ENCODE results near the gene IGSF21.

IGSF21 gene

DNA sequence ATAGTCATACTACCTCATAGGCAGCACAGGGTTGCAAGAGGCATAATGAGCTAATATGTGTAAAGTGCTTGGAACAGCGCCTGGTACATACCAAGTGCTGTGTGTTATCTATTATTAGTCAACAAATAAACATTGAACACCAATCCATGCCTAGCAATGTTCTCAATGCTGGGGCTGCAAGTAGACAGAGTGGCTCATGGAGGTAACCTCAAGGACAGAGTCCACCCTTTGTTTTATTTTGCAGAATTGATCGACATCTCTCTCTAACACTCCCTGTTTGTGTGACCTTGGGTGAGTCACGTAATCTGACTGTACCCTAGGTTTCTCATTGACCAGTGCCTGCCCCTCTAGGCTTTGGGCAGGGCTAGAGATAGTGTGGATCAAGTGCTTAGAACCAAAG, 209.2 kb downstream of the IGSF21 start:
- H3K4me1 ChIP-seq (ENCODE audit: control insufficient read depth, insufficient read depth, low read length) = peaks cover 4% of the 10 kb centered on the region; the same call in 1 of the 2 replicates
- H3K27ac ChIP-seq (ENCODE audit: low read depth, low read length) = no peak overlapping the region
- H3K9ac ChIP-seq (ENCODE audit: low read length) = no peak overlapping the region
- no peaks in the 10 kb centered on the region for H3K9me3 ChIP-seq (ENCODE audit: control insufficient read depth, insufficient read depth, low read depth, low read length)
- H3K27me3 ChIP-seq (ENCODE audit: control insufficient read depth, insufficient read depth, low read length) = peaks cover 1% of the 10 kb centered on the region; the same call in 1 of the 2 replicates
- H3K36me3 ChIP-seq (ENCODE audit: control insufficient read depth, insufficient read depth, low read length) = no peaks in the 10 kb centered on the region
- no peak overlapping the region for H3K4me3 ChIP-seq (ENCODE audit: low read depth, low read length)

GRCh38 chr1:18319099-18319498, 211.5 kb downstream of the IGSF21 start:
- Histone ChIP-seq H3K4me1 (ENCODE audit: control insufficient read depth, insufficient read depth, low read length) (peaks cover 4% of the 10 kb centered on the region; the same call in 1 of the 2 replicates), H3K4me3 (ENCODE audit: low read depth, low read length) (no peak overlapping the region), H3K9ac (ENCODE audit: low read length) (no peak overlapping the region), H3K36me3 (ENCODE audit: control insufficient read depth, insufficient read depth, low read length) (no peaks in the 10 kb centered on the region), H3K9me3 (ENCODE audit: control insufficient read depth, insufficient read depth, low read depth, low read length) (no peaks in the 10 kb centered on the region), H3K27me3 (ENCODE audit: control insufficient read depth, insufficient read depth, low read length) (peaks cover 7% of the 10 kb centered on the region), H3K27ac (ENCODE audit: low read depth, low read length) (no peak overlapping the region)

GRCh38 chr1:18320051-18320450, 212.5 kb downstream of the IGSF21 start:
- Histone ChIP-seq H3K9ac (ENCODE audit: low read length) (no peak overlapping the region), H3K36me3 (ENCODE audit: control insufficient read depth, insufficient read depth, low read length) (no peaks in the 10 kb centered on the region), H3K9me3 (ENCODE audit: control insufficient read depth, insufficient read depth, low read depth, low read length) (no peaks in the 10 kb centered on the region), H3K4me3 (ENCODE audit: low read depth, low read length) (no peak overlapping the region), H3K27ac (ENCODE audit: low read depth, low read length) (no peak overlapping the region), H3K4me1 (ENCODE audit: control insufficient read depth, insufficient read depth, low read length) (peaks cover 7% of the 10 kb centered on the region), H3K27me3 (ENCODE audit: control insufficient read depth, insufficient read depth, low read length) (peaks cover 7% of the 10 kb centered on the region)

DNA sequence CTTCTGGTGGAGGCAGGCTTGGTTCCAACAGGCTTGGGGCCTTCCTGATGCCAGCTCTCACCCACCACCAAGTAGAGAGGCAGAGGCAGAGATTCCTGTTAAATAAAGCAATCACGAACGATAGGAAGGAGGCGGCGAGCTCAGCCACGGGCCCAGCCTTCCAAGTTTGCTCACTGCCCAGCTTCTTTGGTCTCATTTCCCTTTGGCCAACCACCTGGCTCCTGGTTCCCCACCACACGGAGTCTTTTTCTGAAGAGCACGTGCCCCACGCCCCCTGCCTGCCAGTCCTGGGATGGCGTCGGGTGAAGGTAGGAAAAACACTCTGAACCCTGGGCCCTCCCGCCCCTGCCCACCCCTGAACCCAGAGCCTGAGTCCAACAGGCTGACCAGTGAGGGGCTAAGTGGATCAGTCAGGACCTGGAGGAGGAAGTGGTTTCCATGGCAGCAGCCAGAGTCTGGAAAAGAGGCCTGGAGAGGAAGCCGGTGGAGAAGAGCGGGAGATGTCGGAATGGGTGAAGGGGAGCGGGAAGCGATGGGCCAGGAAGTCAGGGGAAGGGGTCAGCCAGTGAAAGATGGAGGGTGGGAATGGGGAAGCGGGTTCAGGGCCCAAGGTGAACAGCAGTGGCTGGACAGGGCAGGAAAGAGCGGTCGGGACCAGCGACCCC, 214.9 kb downstream of the IGSF21 start:
- no peaks in the 10 kb centered on the region for H3K36me3 ChIP-seq (ENCODE audit: control insufficient read depth, insufficient read depth, low read length)
- H3K27me3 ChIP-seq (ENCODE audit: control insufficient read depth, insufficient read depth, low read length) = peaks cover 7% of the 10 kb centered on the region
- H3K4me1 ChIP-seq (ENCODE audit: control insufficient read depth, insufficient read depth, low read length) = peaks cover 9% of the 10 kb centered on the region
- H3K4me3 ChIP-seq (ENCODE audit: low read depth, low read length) = no peak overlapping the region
- H3K9ac ChIP-seq (ENCODE audit: low read length) = no peak overlapping the region
- no peak overlapping the region for H3K27ac ChIP-seq (ENCODE audit: low read depth, low read length)
- H3K9me3 ChIP-seq (ENCODE audit: control insufficient read depth, insufficient read depth, low read depth, low read length) = no peaks in the 10 kb centered on the region

GRCh38 chr1:18323259-18323658, 215.7 kb downstream of the IGSF21 start:
- no peak overlapping the region for H3K27ac ChIP-seq (ENCODE audit: low read depth, low read length)
- H3K4me1 ChIP-seq (ENCODE audit: control insufficient read depth, insufficient read depth, low read length) = peaks cover 9% of the 10 kb centered on the region
- no peaks in the 10 kb centered on the region for H3K9me3 ChIP-seq (ENCODE audit: control insufficient read depth, insufficient read depth, low read depth, low read length)
- peaks cover 7% of the 10 kb centered on the region for H3K27me3 ChIP-seq (ENCODE audit: control insufficient read depth, insufficient read depth, low read length)
- no peak overlapping the region for H3K4me3 ChIP-seq (ENCODE audit: low read depth, low read length)
- no peaks in the 10 kb centered on the region for H3K36me3 ChIP-seq (ENCODE audit: control insufficient read depth, insufficient read depth, low read length)
- H3K9ac ChIP-seq (ENCODE audit: low read length) = no peak overlapping the region

- H3K9ac ChIP-seq (ENCODE audit: low read length) = no peak overlapping the region
- peaks cover 7% of the 10 kb centered on the region for H3K27me3 ChIP-seq (ENCODE audit: control insufficient read depth, insufficient read depth, low read length)
- no peaks in the 10 kb centered on the region for H3K36me3 ChIP-seq (ENCODE audit: control insufficient read depth, insufficient read depth, low read length)
- H3K27ac ChIP-seq (ENCODE audit: low read depth, low read length) = no peak overlapping the region
- H3K4me1 ChIP-seq (ENCODE audit: control insufficient read depth, insufficient read depth, low read length) = peaks cover 9% of the 10 kb centered on the region
- no peak overlapping the region for H3K4me3 ChIP-seq (ENCODE audit: low read depth, low read length)
- no peaks in the 10 kb centered on the region for H3K9me3 ChIP-seq (ENCODE audit: control insufficient read depth, insufficient read depth, low read depth, low read length)
These were observed 216.6 kb downstream of the IGSF21 start for GRCh38 chr1:18324246-18324645.

DNA sequence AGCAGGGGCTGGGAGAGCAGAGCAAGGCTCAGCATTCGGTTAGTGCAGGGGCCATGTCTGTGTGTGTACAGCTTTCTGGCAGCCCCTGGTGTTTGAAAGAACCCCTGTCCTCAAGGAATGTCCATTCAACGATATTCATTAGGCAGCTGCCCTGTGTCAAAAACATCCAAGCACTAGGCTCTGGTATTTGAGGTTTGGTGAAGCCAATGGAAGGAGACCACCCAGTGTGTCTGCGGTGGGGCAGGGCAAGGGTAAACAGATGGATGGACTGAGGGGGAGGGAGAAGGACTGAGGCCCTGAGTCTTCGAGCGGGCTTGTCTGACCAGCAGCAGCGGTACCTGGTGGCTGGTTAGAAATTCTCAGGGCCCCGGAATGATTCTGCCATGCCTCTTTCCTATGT, 217.5 kb downstream of the IGSF21 start:
- peaks cover 9% of the 10 kb centered on the region for H3K4me1 ChIP-seq (ENCODE audit: control insufficient read depth, insufficient read depth, low read length)
- H3K36me3 ChIP-seq (ENCODE audit: control insufficient read depth, insufficient read depth, low read length) = no peaks in the 10 kb centered on the region
- H3K4me3 ChIP-seq (ENCODE audit: low read depth, low read length) = no peak overlapping the region
- peaks cover 7% of the 10 kb centered on the region for H3K27me3 ChIP-seq (ENCODE audit: control insufficient read depth, insufficient read depth, low read length)
- no peaks in the 10 kb centered on the region for H3K9me3 ChIP-seq (ENCODE audit: control insufficient read depth, insufficient read depth, low read depth, low read length)
- H3K27ac ChIP-seq (ENCODE audit: low read depth, low read length) = no peak overlapping the region
- no peak overlapping the region for H3K9ac ChIP-seq (ENCODE audit: low read length)

- Histone ChIP-seq H3K9me3 (ENCODE audit: control insufficient read depth, insufficient read depth, low read depth, low read length) (no peaks in the 10 kb centered on the region), H3K36me3 (ENCODE audit: control insufficient read depth, insufficient read depth, low read length) (no peaks in the 10 kb centered on the region), H3K4me3 (ENCODE audit: low read depth, low read length) (no peak overlapping the region), H3K27me3 (ENCODE audit: control insufficient read depth, insufficient read depth, low read length) (peaks cover 7% of the 10 kb centered on the region), H3K4me1 (ENCODE audit: control insufficient read depth, insufficient read depth, low read length) (peaks cover 9% of the 10 kb centered on the region), H3K9ac (ENCODE audit: low read length) (no peak overlapping the region), H3K27ac (ENCODE audit: low read depth, low read length) (no peak overlapping the region)
These were observed 218.8 kb downstream of the IGSF21 start for GRCh38 chr1:18326211-18326897.

DNA sequence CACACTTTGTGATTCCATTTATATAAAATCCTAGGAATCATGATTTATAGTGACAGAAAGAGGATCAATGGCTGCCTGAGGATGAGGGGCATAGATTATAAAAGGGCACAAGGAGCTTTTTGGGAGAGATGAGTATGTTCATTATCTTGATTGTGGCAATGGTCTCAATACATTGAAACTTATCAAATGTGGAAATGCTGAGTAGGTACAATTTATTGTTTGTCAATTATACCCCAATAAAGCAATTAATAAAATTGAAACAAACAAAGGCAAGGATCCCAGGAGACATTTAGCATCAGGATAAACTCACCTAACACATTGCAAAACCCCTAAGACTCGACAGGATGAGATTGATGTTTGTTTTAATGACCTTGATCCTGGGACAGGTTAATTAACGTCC, 220.1 kb downstream of the IGSF21 start:
- H3K27ac ChIP-seq (ENCODE audit: low read depth, low read length) = no peak overlapping the region
- no peak overlapping the region for H3K4me3 ChIP-seq (ENCODE audit: low read depth, low read length)
- H3K9me3 ChIP-seq (ENCODE audit: control insufficient read depth, insufficient read depth, low read depth, low read length) = no peaks in the 10 kb centered on the region
- H3K27me3 ChIP-seq (ENCODE audit: control insufficient read depth, insufficient read depth, low read length) = no peaks in the 10 kb centered on the region
- no peak overlapping the region for H3K9ac ChIP-seq (ENCODE audit: low read length)
- no peaks in the 10 kb centered on the region for H3K36me3 ChIP-seq (ENCODE audit: control insufficient read depth, insufficient read depth, low read length)
- peaks cover 12% of the 10 kb centered on the region for H3K4me1 ChIP-seq (ENCODE audit: control insufficient read depth, insufficient read depth, low read length)

- Histone ChIP-seq H3K4me3 (ENCODE audit: low read depth, low read length) (no peak overlapping the region), H3K9ac (ENCODE audit: low read length) (no peak overlapping the region), H3K4me1 (ENCODE audit: control insufficient read depth, insufficient read depth, low read length) (peaks cover 20% of the 10 kb centered on the region), H3K9me3 (ENCODE audit: control insufficient read depth, insufficient read depth, low read depth, low read length) (no peaks in the 10 kb centered on the region), H3K27me3 (ENCODE audit: control insufficient read depth, insufficient read depth, low read length) (no peaks in the 10 kb centered on the region), H3K27ac (ENCODE audit: low read depth, low read length) (no peak overlapping the region), H3K36me3 (ENCODE audit: control insufficient read depth, insufficient read depth, low read length) (no peaks in the 10 kb centered on the region)
These were observed 221.2 kb downstream of the IGSF21 start for GRCh38 chr1:18328803-18329202.

- H3K27ac ChIP-seq (ENCODE audit: low read depth, low read length) = no peak overlapping the region
- no peak overlapping the region for H3K9ac ChIP-seq (ENCODE audit: low read length)
- H3K36me3 ChIP-seq (ENCODE audit: control insufficient read depth, insufficient read depth, low read length) = no peaks in the 10 kb centered on the region
- no peaks in the 10 kb centered on the region for H3K9me3 ChIP-seq (ENCODE audit: control insufficient read depth, insufficient read depth, low read depth, low read length)
- no peaks in the 10 kb centered on the region for H3K27me3 ChIP-seq (ENCODE audit: control insufficient read depth, insufficient read depth, low read length)
- no peak overlapping the region for H3K4me3 ChIP-seq (ENCODE audit: low read depth, low read length)
- peaks cover 17% of the 10 kb centered on the region for H3K4me1 ChIP-seq (ENCODE audit: control insufficient read depth, insufficient read depth, low read length)
These were observed 222.1 kb downstream of the IGSF21 start for GRCh38 chr1:18329469-18330253.
